Activated CD8-positive, alpha-beta memory T cell treated with anti-CD3 and anti-CD28 coated beads, Interleukin-2, amount 50 U/mL, for 4 hours (primary cell): ENCODE data around the gene CHAC2.
"Not testable (repeated sequence)": the region's sequence is repeated elsewhere in the genome, so short reads cannot be mapped to it uniquely, and the experiment has no call there.

Experiments used
- DNase-seq: peaks from one replicate; pipeline ENCODE4 v3.0.0-alpha.2; 2020

Gene CHAC2

GRCh38 chr2:53778536-53779162 is 11.0 kb downstream of the CHAC2 start:
- no peak for DNase-seq

- DNase-seq: no peak
Measured at GRCh38 chr2:53780056-53780455, 12.5 kb downstream of the CHAC2 start.

- DNase-seq: no peak
Measured at GRCh38 chr2:53782676-53783075, 15.1 kb downstream of the CHAC2 start.

GRCh38 chr2:53784436-53784835 is 16.8 kb downstream of the CHAC2 start:
- DNase-seq: no peak

GRCh38 chr2:53785366-53785765 is 17.8 kb downstream of the CHAC2 start:
- DNase-seq: no peak

- peak; percentile 19 for DNase-seq
Measured at GRCh38 chr2:53786352-53786704, 18.7 kb downstream of the CHAC2 start.

DNA sequence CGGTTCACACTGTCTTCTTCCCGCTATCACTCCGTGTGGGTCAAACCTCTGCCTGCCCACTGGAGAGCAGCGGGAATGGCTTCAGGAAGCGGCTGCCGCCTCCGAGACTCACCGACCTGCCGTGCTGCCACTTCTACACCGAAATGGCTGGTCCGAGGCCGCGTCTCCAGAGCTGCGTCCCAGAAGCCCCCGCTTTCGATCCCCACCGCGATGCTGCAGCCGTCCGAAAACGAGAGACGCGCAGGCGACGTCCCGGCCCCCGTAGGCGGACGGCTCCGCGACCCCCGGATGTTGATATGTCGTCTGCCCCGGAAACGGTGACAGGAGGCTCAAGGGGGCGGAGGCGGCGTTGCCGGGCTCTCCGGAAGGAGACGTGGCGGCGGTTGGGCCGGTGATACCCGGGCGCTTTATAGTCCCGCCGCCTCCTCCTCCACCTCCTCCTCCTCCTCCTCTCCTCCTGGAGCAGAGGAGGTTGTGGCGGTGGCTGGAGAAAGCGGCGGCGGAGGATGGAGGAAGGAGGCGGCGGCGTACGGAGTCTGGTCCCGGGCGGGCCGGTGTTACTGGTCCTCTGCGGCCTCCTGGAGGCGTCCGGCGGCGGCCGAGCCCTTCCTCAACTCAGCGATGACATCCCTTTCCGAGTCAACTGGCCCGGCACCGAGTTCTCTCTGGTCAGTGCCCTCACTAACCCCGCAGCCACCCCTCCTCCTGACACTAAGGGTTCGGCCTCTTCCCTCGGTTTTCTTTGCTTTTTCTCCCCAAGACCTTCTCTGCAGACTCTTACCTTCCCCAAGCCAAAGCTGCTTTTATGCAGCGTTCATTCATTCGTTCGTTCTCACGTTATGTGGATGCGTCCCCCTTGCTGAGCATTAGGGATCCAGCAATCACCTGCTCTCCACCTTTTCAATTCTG is 19.4 kb downstream of the CHAC2 start, which contains the start of the genes ASB3 and ERLEC1:
TSS of gene ASB3 (minus strand) at position 249 of the 909 bp plus-strand sequence. CDS start 21,381 bp downstream, outside the sequence.
TSS of gene ERLEC1 (plus strand) at position 340 of the 909 bp plus-strand sequence. CDS start at position 507, 167 bp downstream.
- peak; percentile 90 for DNase-seq

GRCh38 chr2:53787614-53788289 is 20.1 kb downstream of the CHAC2 start:
- DNase-seq: no peak

DNA sequence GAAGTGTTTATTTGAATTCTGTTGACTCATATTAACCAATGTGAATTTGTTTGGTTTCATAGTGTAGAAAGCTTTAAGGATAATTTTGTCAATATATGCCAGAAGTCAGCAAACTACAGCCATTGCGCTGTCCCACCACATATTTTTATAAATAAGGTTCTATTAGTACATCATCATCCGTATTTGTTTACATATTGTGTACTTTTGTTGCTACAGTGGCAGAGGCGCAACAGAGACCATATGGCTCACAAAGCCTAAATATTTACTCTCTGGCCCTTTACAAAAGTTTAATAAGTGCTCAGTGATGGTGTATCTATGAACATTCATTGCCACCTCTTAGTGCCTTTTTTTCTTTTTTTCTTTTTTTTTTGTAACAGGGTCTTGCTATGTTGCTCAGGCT is 25.7 kb downstream of the CHAC2 start:
- no peak for DNase-seq

GRCh38 chr2:53793821-53794220 is 26.2 kb downstream of the CHAC2 start:
- no peak for DNase-seq

GRCh38 chr2:53801547-53801946 is 33.9 kb downstream of the CHAC2 start:
- DNase-seq: no peak

DNA sequence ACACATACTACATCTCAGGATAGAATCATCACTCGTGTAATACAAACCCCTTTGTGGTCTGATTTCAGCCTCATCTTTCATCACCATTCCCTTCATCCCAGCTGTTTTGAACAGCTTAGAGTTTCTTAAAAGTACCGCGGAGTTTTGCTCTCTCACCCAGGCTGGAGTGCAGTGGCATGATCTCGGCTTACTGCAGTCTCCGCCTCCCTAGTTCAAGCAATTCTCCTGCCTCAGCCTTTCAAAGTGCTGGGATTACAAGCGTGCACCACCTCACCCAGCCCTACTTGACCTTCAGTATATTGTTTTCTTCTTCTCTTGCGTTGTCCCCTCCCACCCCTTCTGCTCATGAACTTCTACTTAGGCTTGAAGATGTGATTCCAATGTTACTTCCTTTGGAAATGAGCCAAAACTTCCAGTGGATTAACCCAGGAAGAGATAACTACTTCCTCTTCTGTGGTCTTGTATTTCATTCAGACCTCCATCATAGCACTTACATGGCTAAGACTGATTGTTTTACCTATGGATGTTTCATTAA is 35.1 kb downstream of the CHAC2 start:
- DNase-seq: no peak

DNA sequence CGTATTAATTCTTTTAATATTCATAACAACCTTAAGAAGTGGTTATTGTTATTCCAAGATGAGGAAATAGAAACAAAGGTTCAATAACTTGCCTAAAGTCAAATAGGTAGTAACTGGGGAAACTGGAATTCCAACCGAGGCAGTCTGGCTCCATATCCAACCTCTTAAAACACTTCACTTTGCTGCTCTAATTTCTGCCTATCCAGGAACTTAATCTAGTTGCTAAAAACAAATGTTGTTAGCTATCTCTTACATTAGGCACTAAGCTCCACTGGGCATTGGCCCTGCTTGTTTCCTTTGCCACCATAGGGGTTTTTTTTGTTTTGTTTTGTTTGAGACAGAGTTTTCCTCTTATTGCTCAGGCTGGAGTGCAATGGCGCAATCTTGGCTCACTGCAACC is 44.0 kb downstream of the CHAC2 start:
- DNase-seq: no peak

DNA sequence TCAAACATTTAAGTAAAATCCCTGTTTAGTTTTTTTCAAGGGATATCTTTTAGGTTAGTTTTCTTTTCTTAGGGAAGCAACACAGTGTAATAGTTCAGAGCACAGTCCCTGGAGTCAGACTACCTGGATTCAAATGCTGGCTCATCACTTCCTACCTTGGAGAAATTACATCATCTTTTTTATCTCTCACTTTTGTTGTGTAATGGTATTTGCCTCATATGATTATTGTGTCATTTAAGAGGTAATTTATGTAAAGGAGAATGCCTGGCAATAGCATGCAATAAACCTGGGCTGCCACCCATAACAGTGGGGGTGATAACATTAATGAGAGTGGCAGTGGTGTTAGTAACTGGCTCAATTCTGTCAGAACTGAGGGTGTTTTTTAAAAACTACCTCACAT is 45.5 kb downstream of the CHAC2 start:
- no peak for DNase-seq

- DNase-seq: no peak
Measured at GRCh38 chr2:53818854-53819435, 51.3 kb downstream of the CHAC2 start.

DNA sequence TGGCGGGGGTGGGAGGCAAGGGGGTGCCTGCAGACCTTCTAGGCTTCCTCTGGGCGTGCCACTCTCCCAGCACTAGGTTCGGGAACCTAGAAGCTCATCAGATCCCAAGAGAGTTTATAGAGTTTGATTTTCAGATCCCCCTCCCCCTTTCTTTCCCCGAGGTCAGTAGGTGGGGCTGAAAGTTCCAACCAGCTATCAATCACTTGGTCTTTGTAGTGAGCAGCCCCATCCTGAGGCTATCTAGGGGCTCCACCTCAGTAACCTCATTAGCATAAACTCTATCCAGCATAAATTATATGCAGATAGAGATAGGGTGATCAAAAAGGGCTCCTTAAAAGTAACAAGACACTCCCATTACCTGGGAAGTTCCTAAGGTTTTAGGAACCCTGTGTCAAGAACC is 52.0 kb downstream of the CHAC2 start:
- no peak for DNase-seq

GRCh38 chr2:53820048-53820447 is 52.4 kb downstream of the CHAC2 start:
- DNase-seq: no peak

DNA sequence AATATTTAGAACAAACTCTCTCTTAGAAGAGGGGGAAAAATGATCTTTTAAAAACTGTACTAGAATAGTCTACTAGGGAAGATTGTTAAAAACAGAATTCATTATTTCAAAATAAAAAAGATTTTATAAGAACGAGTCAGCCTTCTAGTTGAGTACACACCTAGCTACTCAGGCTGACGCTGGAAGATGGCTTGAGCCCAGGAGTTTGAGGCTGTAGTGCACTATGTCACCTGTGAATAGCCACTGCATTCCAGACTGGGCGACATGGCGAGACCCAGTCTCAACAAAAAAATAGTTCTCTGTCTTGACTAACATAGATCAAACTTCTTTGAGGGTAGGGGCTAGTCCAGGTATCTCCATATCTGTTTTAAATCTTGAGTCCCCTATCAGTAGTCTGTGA is 53.1 kb downstream of the CHAC2 start:
- DNase-seq: no peak

- DNase-seq: no peak
Measured at GRCh38 chr2:53821810-53822209, 54.2 kb downstream of the CHAC2 start.

DNA sequence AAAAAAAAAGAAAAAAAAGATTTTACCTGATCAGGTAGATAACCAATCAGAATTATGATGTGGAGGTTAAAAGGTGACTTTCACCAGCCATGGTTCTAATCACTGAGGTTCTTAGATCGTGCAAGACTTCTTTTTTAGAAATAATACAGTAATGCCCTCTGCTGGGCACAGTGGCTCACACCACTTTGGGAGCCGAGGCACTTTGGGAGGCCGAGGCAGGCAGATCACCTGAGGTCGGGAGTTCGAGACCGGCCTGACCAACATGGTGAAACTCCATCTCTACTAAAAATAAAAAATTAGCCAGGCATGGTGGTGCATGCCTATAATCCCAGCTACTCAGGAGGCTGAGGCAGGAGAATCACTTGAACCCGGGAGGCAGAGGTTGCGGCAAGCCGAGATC is 56.0 kb downstream of the CHAC2 start:
- not testable (repeated sequence) for DNase-seq
